Right lobe of liver (tissue), 4 donors: ENCODE data around the gene UPP2.

Experiments
- POLR2A ChIP-seq: fragments of 450-650 bp; IDR thresholded peaks from one replicate; pipeline ENCODE4 v1.6.1; 2017; ENCODE audit warnings: antibody characterized with exemption, mild to moderate bottlenecking
- TF ChIP-seq, protein P1 (sequence below), 4 donors: fragments of 200-600 bp in 3 of 4; fragments of 450-650 bp in 1 of 4; IDR thresholded peaks; one replicate each; pipeline versions ENCODE4 v1.5.1 to v1.8.0; 2016 to 2022; ENCODE audit warnings: antibody characterized with exemption in 4 of 4, mild to moderate bottlenecking in 2 of 4
- donor health status: DM: no; HTN: no; CAD: no.
- donor health status: DM: no; HTN: no; CAD: no.
- donor health status: DM: no; HTN: yes; CAD: no.

- TF ChIP-seq POLR2A, result no peak
- TF ChIP-seq, protein P1, sequence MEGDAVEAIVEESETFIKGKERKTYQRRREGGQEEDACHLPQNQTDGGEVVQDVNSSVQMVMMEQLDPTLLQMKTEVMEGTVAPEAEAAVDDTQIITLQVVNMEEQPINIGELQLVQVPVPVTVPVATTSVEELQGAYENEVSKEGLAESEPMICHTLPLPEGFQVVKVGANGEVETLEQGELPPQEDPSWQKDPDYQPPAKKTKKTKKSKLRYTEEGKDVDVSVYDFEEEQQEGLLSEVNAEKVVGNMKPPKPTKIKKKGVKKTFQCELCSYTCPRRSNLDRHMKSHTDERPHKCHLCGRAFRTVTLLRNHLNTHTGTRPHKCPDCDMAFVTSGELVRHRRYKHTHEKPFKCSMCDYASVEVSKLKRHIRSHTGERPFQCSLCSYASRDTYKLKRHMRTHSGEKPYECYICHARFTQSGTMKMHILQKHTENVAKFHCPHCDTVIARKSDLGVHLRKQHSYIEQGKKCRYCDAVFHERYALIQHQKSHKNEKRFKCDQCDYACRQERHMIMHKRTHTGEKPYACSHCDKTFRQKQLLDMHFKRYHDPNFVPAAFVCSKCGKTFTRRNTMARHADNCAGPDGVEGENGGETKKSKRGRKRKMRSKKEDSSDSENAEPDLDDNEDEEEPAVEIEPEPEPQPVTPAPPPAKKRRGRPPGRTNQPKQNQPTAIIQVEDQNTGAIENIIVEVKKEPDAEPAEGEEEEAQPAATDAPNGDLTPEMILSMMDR (IDR thresholded peaks at IDR 0.05), result no peak
Measured at GRCh38 chr2:158100411-158100810, 1.3 kb upstream of the UPP2 start.
